Ovary (tissue), 9 donors: ENCODE measurements around the gene KIF19. TPM values are rescaled to one million over a fixed set of nuclear protein-coding genes. Genes with fewer than 3 reads are reported as not detected.

ENCODE experiments used
- DNase-seq, 5 donors: peaks; one replicate each; pipeline ENCODE4 v3.0.0-alpha.2; 2019 to 2020
- H3K27ac ChIP-seq, 2 donors: fragments of 200-600 bp; one replicate each; pipeline versions ENCODE4 v1.5.1 to v1.8.0; 2019 to 2022
- H3K27me3 ChIP-seq: fragments of 200-600 bp; one replicate; pipeline ENCODE4 v1.8.0; 2022
- H3K36me3 ChIP-seq: fragments of 200-600 bp; sonication (generic); one replicate; pipeline ENCODE4 v1.5.1; 2019
- H3K4me1 ChIP-seq: one replicate; pipeline ENCODE4 v1.8.1; 2013; ENCODE audit warnings: mild to moderate bottlenecking, moderate library complexity; ENCODE audit not compliant: insufficient read depth
- H3K4me3 ChIP-seq: fragments of 200-600 bp; sonication (generic); one replicate; pipeline ENCODE4 v1.5.1; 2017
- H3K9me3 ChIP-seq, 2 donors: fragments of 200-600 bp in 1 of 2; sonication (generic) in 1 of 2; one replicate each; pipeline versions ENCODE4 v1.5.1 to v1.8.1; 2013 to 2019; ENCODE audit warnings: mild to moderate bottlenecking in 1 of 2, moderate library complexity in 1 of 2
- CTCF ChIP-seq, 3 donors: fragments of 450-650 bp in 2 of 3; fragments of 200-600 bp in 1 of 3; IDR thresholded peaks; one replicate each; pipeline versions ENCODE4 v1.5.1 to v1.8.0; 2016 to 2022; ENCODE audit warnings: antibody characterized with exemption in 3 of 3, mild to moderate bottlenecking in 1 of 3
- EP300 ChIP-seq: sonication (generic); formaldehyde crosslinking; IDR thresholded peaks from one replicate; pipeline ENCODE4 v1.6.1; 2017; ENCODE audit warnings: antibody characterized with exemption
- POLR2A ChIP-seq: fragments of 450-650 bp; IDR thresholded peaks from one replicate; pipeline ENCODE4 v1.6.1; 2017; ENCODE audit warnings: antibody characterized with exemption, mild to moderate bottlenecking, moderate library complexity
- WGBS, 3 donors: extraction: QIAGEN DNeasy Blood & Tissue Kit in 1 of 3; methylation state at CpG; one replicate each; pipeline versions ENCODE4 v1.1.5 to v1.1.7; 2013 to 2017; 5-methylcytosine and 5-hydroxymethylcytosine counted together
- intact Hi-C, 4 donors: fragments of 100-400 bp; cut with DNase I; formaldehyde crosslinking; loops; one replicate each; pipeline versions ENCODE4 v1.11.0 to v1.15.1; 2022 to 2023
- polyA plus RNA-seq, 2 donors: library from polyadenylated mRNA; stranded (reverse); fragments of 200-250 nt in 1 of 2; fragments of 350-450 nt in 1 of 2; fragmentation: Illumina TruSeq in 1 of 2; extraction: RNeasy Lipid Tissue Mini Kit (QIAGEN cat#74804) in 1 of 2; gene quantifications; one replicate each; pipeline ENCODE4 v1.2.3, GENCODE V29; 2013 to 2014
- total RNA-seq, 7 donors: library from RNA; depleted of rRNA in 2 of 7; stranded (reverse); fragments of >200 nt in 2 of 7; fragmentation: NEBNext Ultra II Directional in 3 of 7; extraction: Animal tissue kit (Norgen Biotek cat#: 25700) in 3 of 7; gene quantifications; one replicate each; pipeline versions ENCODE4 v1.1.0 to v1.2.4, GENCODE V29; 2016 to 2023
- donor health status: DM: no; HTN: no; CAD: no; lungs with moderate emphysema.
- donor health status: DM: no; HTN: no; CAD: no.
- donor health status: Bipolar disorder and iron deficiency.
- donor health status: DM: yes; HTN: yes; CAD: no.
- donor health status: DM: no; HTN: no; CAD: no.
- donor health status: DM: yes; HTN: yes; CAD: no.

The KIF19 gene
- total and polyA plus RNA-seq, 9 donors = 0.33 to 15.0 (median 1.2) TPM; not detected in 2

- intact Hi-C loops = no loop called here
- DNase-seq = no peak
- WGBS, 3 donors = 81 to 83% (median 82%) methylated on average over 11 of the region's 11 CpGs
Observed at GRCh38 chr17:74390680-74391653, 64.9 kb downstream of the KIF19 start.

DNA sequence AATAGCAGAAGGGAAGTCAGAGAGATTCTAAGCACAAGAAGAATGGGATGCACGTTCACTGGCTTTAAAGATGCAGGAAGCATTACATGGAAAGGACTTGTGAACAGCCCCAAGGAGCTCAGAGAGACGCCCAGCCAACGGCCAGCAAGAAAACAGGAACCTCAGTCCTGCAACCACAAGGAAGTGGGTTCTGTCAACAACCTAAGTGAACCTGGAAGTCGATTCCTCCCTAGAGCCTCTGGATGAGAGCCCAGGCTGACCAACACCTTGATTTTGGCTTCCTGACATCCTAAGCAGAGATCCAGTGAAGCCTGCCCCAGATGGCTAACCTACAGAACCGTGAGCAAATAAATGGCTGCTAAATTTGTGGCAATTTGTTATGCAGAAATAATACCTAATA, 65.7 kb downstream of the KIF19 start:
- no peaks in the 10 kb centered on the region for H3K9me3 ChIP-seq
- DNase-seq = no peak
- no peaks in the 10 kb centered on the region for H3K4me1 ChIP-seq
- intact Hi-C loops = no loop called here
- no peak overlapping the region for H3K4me3 ChIP-seq
- no peak overlapping the region for H3K27ac ChIP-seq
- TF ChIP-seq EP300 = no peak
- no peak for TF ChIP-seq POLR2A
- no peak for TF ChIP-seq CTCF (IDR thresholded peaks at IDR 0.05)
- 70 to 81% (median 74%) methylated on average over 5 of the region's 5 CpGs for WGBS, 3 donors
- H3K36me3 ChIP-seq = no peaks in the 10 kb centered on the region
- H3K27me3 ChIP-seq = no peaks in the 10 kb centered on the region

More at GRCh38 chr17:74390680-74391653, 64.9 kb downstream of the KIF19 start:
- TF ChIP-seq EP300 (no peak), POLR2A (no peak), CTCF (IDR thresholded peaks at IDR 0.05) (no peak)
- Histone ChIP-seq H3K9me3 (no peaks in the 10 kb centered on the region), H3K27me3 (no peaks in the 10 kb centered on the region), H3K4me1 (no peaks in the 10 kb centered on the region), H3K4me3 (no peak overlapping the region), H3K27ac (no peak overlapping the region), H3K36me3 (no peaks in the 10 kb centered on the region)

DNA sequence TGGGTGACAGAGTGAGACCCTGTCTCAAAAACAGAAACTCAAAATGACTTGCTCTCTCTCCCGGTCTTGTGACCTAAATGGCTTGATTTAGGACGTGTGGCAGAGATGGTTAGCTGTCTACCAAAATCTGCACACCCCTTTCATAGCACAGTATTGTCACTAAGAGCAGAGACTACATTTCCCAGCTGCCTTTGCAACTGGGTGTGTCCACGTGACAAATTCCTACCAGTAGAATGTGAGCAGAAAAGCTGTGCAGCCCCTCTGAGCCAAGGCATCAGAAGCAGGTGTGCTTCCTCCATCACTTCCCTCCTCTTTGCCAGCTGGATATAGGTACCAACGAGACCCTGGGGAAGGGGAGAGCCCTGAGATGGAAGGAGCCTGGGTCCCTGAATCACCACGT, 66.8 kb downstream of the KIF19 start:
- no peaks in the 10 kb centered on the region for H3K4me1 ChIP-seq
- WGBS, 3 donors = 62 to 66% (median 65%) methylated on average over 5 of the region's 5 CpGs
- intact Hi-C loops = no loop called here
- no peaks in the 10 kb centered on the region for H3K9me3 ChIP-seq
- no peak overlapping the region for H3K27ac ChIP-seq
- no peak for DNase-seq
- TF ChIP-seq POLR2A (no peak), CTCF (IDR thresholded peaks at IDR 0.05) (no peak), EP300 (no peak)
- H3K36me3 ChIP-seq = no peaks in the 10 kb centered on the region
- no peak overlapping the region for H3K4me3 ChIP-seq
- H3K27me3 ChIP-seq = no peaks in the 10 kb centered on the region

DNA sequence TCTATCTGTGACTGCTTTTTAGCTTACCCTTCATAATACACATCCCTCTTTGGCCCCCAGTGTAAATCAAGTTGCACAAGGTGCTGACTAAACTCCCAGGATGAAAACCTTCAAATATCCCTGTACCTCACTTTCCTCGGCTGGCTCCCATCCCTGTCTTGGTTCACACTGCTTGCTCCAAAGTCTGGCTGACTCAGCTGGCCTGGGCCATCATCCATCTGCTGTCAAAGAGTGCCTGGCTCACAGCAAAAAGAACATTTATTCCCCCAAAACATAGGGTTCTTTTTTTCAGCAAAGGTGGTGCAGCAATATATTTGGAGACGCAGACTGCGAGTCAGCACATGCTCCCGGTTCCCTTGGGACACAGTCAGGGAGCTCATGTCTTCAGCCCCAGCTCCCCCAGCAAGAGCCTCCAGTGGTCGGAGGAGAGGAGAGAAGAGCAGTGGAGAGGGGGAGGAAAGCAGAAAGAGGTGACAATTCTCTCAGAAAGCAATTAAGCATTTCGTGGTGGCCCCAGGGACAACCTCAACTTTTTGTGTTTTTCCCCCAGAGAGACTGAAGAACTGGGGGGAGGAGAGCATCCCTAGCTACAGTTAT, 67.4 kb downstream of the KIF19 start:
- DNase-seq = no peak
- H3K27ac ChIP-seq = no peak overlapping the region
- no peaks in the 10 kb centered on the region for H3K9me3 ChIP-seq
- no peak overlapping the region for H3K4me3 ChIP-seq
- no peaks in the 10 kb centered on the region for H3K4me1 ChIP-seq
- TF ChIP-seq EP300 (no peak), CTCF (IDR thresholded peaks at IDR 0.05) (no peak), POLR2A (no peak)
- intact Hi-C loops = no loop called here
- H3K36me3 ChIP-seq = no peaks in the 10 kb centered on the region
- no peaks in the 10 kb centered on the region for H3K27me3 ChIP-seq
- 57 to 69% (median 58%) methylated on average over 6 of the region's 6 CpGs for WGBS, 3 donors
